ENCODE measurements around the gene CACNA1G. TPM values are rescaled to one million over a fixed set of nuclear protein-coding genes. Genes with fewer than 3 reads are reported as not detected.

The CACNA1G gene
- total RNA-seq = 0.97 and 2.9 TPM in 2 replicates

GRCh38 chr17:50560185-50560824, at the start of gene CACNA1G:
CACNA1G (plus strand) TSS chr17:50560715; CDS start chr17:50561460, 745 bp downstream.

DNA sequence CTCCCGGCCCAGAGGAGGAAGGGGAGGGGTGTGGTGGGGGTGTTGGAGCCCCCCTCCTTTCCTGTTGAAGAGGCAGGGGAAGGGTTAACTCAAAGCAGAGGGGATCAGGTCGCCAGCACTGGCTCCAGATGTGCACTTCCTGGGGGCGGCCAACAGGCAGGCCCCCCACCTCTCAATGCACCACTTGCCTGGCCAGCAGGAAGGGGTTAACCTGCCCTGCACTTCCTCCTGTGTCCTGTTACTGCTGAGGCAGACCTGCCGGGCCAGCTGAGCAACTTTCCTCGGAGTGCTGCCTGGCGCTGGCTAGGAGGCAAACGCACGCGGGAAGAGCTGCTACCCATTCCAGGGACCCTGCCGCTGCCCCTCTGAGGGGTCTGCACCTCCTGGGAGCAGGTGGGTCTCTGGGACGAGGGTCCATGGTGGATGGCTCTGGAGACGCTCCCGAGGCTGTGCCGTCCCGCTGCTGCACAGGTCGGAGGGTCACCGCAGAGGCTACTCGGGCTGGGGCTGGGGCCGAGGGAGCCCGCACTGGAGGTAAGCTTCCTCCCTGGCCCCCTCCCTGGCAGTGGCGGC, 28.0 kb upstream of the CACNA1G start, which contains the start of gene EPN3:
Gene EPN3, plus strand, starts transcription at position 284 of the 573 bp plus-strand sequence. CDS start 3,822 bp downstream, outside the sequence.

GRCh38 chr17:50547035-50547735, 13.3 kb upstream of the CACNA1G start, which contains the start of gene SPATA20:
SPATA20 (plus strand) TSS chr17:50547174; CDS start chr17:50547209, 35 bp downstream.

GRCh38 chr17:50634224-50634914, 73.9 kb downstream of the CACNA1G start, which contains the start of gene ABCC3:
ABCC3 (plus strand) TSS chr17:50634881; CDS start chr17:50634937, 56 bp downstream.

Other genes starting within 250 kb of the CACNA1G start
- 53.1 and 59.3 TPM in 2 replicates for gene XYLT2, start 214.6 kb upstream of the CACNA1G start, total RNA-seq
- gene MRPL27, start 187.5 kb upstream of the CACNA1G start, total RNA-seq = 46.6 and 58.8 TPM in 2 replicates
- 0.32 and 0.85 TPM in 2 replicates for gene EME1, start 187.5 kb upstream of the CACNA1G start, total RNA-seq
- gene LRRC59, start 163.2 kb upstream of the CACNA1G start, total RNA-seq = 154 and 158 TPM in 2 replicates
- 17.5 and 27.4 TPM in 2 replicates for gene ACSF2, start 134.5 kb upstream of the CACNA1G start, total RNA-seq
- gene CHAD, start 91.8 kb upstream of the CACNA1G start, total RNA-seq = not detected in 2 replicates
- gene RSAD1, start 81.9 kb upstream of the CACNA1G start, total RNA-seq = 22.4 and 25.3 TPM in 2 replicates
- gene MYCBPAP, start 52.3 kb upstream of the CACNA1G start, total RNA-seq = 0.97 and 1.1 TPM in 2 replicates
- gene EPN3, start 28.0 kb upstream of the CACNA1G start, total RNA-seq = not detected in 2 replicates
- gene SPATA20, start 13.5 kb upstream of the CACNA1G start, total RNA-seq = 82.5 and 155 TPM in 2 replicates
- 20.9 and 24.8 TPM in 2 replicates for gene ABCC3, start 74.2 kb downstream of the CACNA1G start, total RNA-seq
- 48.1 and 50.8 TPM in 2 replicates for gene ANKRD40, start 147.2 kb downstream of the CACNA1G start, total RNA-seq
- gene LUC7L3, start 158.9 kb downstream of the CACNA1G start, total RNA-seq = 15.8 and 22.2 TPM in 2 replicates
- gene ANKRD40CL, start 206.8 kb downstream of the CACNA1G start, total RNA-seq = not detected in 2 replicates

All from hair follicle dermal papilla cell (primary cell).